ENCODE measurements around the gene BMP8B. TPM values are rescaled to one million over a fixed set of nuclear protein-coding genes. Genes with fewer than 3 reads are reported as not detected.

BMP8B gene
- total RNA-seq, 1 experiment from 2014 or later = 5.9 TPM

DNA sequence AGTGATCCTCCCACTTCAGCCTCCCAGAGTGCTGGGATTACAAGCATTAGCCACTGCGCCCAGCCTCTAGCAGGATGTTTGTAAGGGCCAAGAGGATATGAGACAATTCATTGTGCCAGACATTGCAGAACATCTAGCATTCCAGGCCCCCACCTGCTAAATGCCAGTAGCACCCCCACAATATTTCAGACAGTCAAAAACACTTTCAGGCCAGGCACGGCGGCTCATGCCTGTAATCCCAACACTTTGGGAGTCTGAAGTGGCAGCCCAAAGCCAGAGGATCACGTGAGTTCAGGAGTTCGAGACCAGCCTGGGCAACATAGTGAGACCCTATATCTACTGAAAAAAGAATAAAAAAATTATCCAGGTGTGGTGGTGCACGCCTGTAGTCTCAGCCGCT, 37.1 kb downstream of the BMP8B start:
- Histone ChIP-seq H3K9me3 (no peaks in the 10 kb centered on the region), H3K27me3 (replicated peaks; ENCODE audit: control insufficient read depth, insufficient read depth, low read length) (no peaks in the 10 kb centered on the region), H3K4me1 (no peaks in the 10 kb centered on the region), H3K4me3 (ENCODE audit: low read depth, low read length) (no peak overlapping the region), H3K36me3 (ENCODE audit: control insufficient read depth, insufficient read depth, low read length) (no peaks in the 10 kb centered on the region; the same call in 1 of the 2 replicates)
- no peaks in the 10 kb centered on the region for H3K27me3 Mint-ChIP-seq (ENCODE audit: insufficient read depth, unreplicated experiment)
- H3K36me3 Mint-ChIP-seq (ENCODE audit: insufficient read depth, unreplicated experiment) = peaks cover 38% of the 10 kb centered on the region
- H3K9me3 Mint-ChIP-seq (ENCODE audit: unreplicated experiment) = no peaks in the 10 kb centered on the region
- TF ChIP-seq, protein P1, sequence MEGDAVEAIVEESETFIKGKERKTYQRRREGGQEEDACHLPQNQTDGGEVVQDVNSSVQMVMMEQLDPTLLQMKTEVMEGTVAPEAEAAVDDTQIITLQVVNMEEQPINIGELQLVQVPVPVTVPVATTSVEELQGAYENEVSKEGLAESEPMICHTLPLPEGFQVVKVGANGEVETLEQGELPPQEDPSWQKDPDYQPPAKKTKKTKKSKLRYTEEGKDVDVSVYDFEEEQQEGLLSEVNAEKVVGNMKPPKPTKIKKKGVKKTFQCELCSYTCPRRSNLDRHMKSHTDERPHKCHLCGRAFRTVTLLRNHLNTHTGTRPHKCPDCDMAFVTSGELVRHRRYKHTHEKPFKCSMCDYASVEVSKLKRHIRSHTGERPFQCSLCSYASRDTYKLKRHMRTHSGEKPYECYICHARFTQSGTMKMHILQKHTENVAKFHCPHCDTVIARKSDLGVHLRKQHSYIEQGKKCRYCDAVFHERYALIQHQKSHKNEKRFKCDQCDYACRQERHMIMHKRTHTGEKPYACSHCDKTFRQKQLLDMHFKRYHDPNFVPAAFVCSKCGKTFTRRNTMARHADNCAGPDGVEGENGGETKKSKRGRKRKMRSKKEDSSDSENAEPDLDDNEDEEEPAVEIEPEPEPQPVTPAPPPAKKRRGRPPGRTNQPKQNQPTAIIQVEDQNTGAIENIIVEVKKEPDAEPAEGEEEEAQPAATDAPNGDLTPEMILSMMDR (IDR thresholded peaks at IDR 0.05; ENCODE audit: insufficient read depth in 1 of 2, low read depth in 1 of 2, low read length in 1 of 2, severe bottlenecking in 1 of 2, unreplicated experiment in 1 of 2) = no peak
- H3K4me3 Mint-ChIP-seq (ENCODE audit: unreplicated experiment) = no peak overlapping the region
- ChIA-PET CTCF (interaction anchor here (0.6 kb wide), 1 partner anchor 37 kb away, joined by 3 read pairs; no protein-coding TSS in a partner anchor), POLR2A (no interaction called here)
- no TSS peak for BruUV-seq (replicated peaks)
- no peak overlapping the region for H3K27ac Mint-ChIP-seq (ENCODE audit: unreplicated experiment)
- DNase-seq = no peak
- intact Hi-C loops (cut with micrococcal nuclease; ENCODE audit: unreplicated experiment) = no loop called here
- no peaks in the 10 kb centered on the region for H3K4me1 Mint-ChIP-seq (ENCODE audit: low read depth, unreplicated experiment)

DNA sequence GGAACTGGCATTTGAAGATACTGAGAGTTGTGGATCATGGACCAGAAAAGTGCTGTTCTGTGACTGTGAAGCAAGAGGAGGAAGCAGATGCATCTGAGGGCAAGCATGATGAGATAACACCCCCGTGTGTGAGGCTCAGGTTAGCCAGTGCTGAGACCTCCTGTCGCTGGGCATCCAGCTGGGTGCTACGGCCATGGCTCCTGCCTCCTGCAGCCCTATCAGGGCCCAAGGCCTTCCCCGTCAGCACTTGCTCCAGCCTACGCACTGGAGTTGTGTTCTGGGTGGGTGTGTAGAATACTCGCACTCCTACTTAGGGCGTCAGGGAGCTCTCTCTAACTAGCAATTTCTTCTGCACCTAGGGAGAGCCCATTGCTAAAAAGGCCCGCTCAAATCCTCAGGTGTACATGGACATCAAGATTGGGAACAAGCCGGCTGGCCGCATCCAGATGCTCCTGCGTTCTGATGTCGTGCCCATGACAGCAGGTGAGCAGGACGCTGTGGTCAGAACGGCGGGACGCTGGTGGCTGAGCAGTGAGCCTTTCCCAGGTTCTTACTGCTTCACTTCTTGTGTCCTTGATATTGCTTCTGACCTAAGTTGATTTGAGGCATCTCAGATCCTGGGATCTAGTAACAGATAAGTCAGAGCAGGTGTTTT, 43.5 kb downstream of the BMP8B start:
- peaks cover 2% of the 10 kb centered on the region; the same call in 1 of the 2 replicates for H3K4me1 ChIP-seq
- ChIA-PET POLR2A (no interaction called here), CTCF (no interaction called here)
- Mint-ChIP-seq H3K4me3 (ENCODE audit: unreplicated experiment) (no peak overlapping the region), H3K27ac (ENCODE audit: unreplicated experiment) (no peak overlapping the region), H3K36me3 (ENCODE audit: insufficient read depth, unreplicated experiment) (peaks cover 61% of the 10 kb centered on the region), H3K27me3 (ENCODE audit: insufficient read depth, unreplicated experiment) (no peaks in the 10 kb centered on the region), H3K4me1 (ENCODE audit: low read depth, unreplicated experiment) (peaks cover 1% of the 10 kb centered on the region), H3K9me3 (ENCODE audit: unreplicated experiment) (no peaks in the 10 kb centered on the region)
- intact Hi-C loops (cut with micrococcal nuclease; ENCODE audit: unreplicated experiment) = no loop called here
- no peaks in the 10 kb centered on the region for H3K9me3 ChIP-seq
- TF ChIP-seq, protein P1 (IDR thresholded peaks at IDR 0.05; ENCODE audit: insufficient read depth in 1 of 2, low read depth in 1 of 2, low read length in 1 of 2, severe bottlenecking in 1 of 2, unreplicated experiment in 1 of 2) = no peak
- H3K36me3 ChIP-seq (ENCODE audit: control insufficient read depth, insufficient read depth, low read length) = no peaks in the 10 kb centered on the region; the same call in none of the 2 replicates
- no peak for DNase-seq
- H3K27me3 ChIP-seq (replicated peaks; ENCODE audit: control insufficient read depth, insufficient read depth, low read length) = no peaks in the 10 kb centered on the region
- H3K4me3 ChIP-seq (ENCODE audit: low read depth, low read length) = no peak overlapping the region
- BruUV-seq (replicated peaks) = no TSS peak

DNA sequence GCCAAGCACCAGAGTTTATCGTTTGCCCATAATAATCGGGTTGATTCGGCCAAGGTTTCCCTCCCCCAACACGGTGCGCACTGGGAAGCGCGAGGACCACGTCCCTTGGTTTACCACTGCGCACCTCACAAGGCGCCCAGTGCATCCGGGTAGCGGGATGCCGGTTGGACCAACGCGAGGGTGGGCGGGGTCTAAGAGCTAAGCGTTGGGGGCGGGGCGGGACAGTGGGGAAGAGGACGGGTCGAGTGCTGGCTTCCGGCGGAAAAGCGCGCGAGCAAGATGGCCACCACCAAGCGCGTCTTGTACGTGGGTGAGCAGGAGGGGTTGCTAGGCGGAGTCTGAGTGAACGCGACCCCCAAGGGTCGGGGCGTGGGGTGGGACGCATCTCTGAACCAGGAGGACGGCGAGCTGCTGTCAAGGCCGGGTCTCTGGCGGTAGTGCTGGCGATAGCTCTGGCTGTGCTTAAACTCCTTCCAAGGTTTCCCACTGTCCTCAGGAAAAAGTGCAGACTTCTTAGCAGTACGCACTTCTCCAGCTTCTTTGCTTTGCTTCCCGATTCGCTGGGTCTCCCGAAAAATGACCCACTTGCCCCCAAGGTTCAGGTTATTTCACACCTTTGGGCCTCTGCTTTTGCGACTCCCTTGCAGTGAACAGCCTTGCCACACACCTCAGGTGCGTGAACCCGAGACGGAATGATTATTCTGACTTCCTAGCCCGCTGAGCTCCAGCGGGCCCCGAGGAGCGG, 49.9 kb downstream of the BMP8B start, which contains the start of gene PPIE:
TSS of gene PPIE (plus strand) at position 261 of the 745 bp plus-strand sequence. CDS start at position 280, 19 bp downstream.
- Histone ChIP-seq H3K4me3 (ENCODE audit: low read depth, low read length) (peak within 1 kb of the TSS; percentile 79), H3K27me3 (replicated peaks; ENCODE audit: control insufficient read depth, insufficient read depth, low read length) (no peaks in the 10 kb centered on the region), H3K9me3 (no peaks in the 10 kb centered on the region), H3K36me3 (ENCODE audit: control insufficient read depth, insufficient read depth, low read length) (no peaks in the 10 kb centered on the region; the same call in none of the 2 replicates), H3K4me1 (peaks cover 11% of the 10 kb centered on the region; the same call in 1 of the 2 replicates)
- no TSS peak for BruUV-seq (replicated peaks)
- Mint-ChIP-seq H3K4me3 (ENCODE audit: unreplicated experiment) (peak within 1 kb of the TSS; percentile 94), H3K27me3 (ENCODE audit: insufficient read depth, unreplicated experiment) (peaks cover 2% of the 10 kb centered on the region), H3K36me3 (ENCODE audit: insufficient read depth, unreplicated experiment) (peaks cover 32% of the 10 kb centered on the region), H3K9me3 (ENCODE audit: unreplicated experiment) (no peaks in the 10 kb centered on the region), H3K4me1 (ENCODE audit: low read depth, unreplicated experiment) (peaks cover 10% of the 10 kb centered on the region), H3K27ac (ENCODE audit: unreplicated experiment) (peak within 1 kb of the TSS; percentile 95)
- CTCF ChIA-PET = interaction anchor here (0.7 to 1.7 kb wide), 7 partner anchors 19 to 158 kb away, joined by 3 to 7 read pairs (median 4); no protein-coding TSS in a partner anchor
- POLR2A ChIA-PET = interaction anchor here (0.5 to 1.0 kb wide), 19 partner anchors 11 to 468 kb away, joined by 3 to 11 read pairs (median 4); partner anchors contain the start of gene HPCAL4
- peak; percentile 81 to 91 for DNase-seq
- intact Hi-C loops (cut with micrococcal nuclease; ENCODE audit: unreplicated experiment) = no loop called here
- TF ChIP-seq, protein P1 (IDR thresholded peaks at IDR 0.05; ENCODE audit: insufficient read depth in 1 of 2, low read depth in 1 of 2, low read length in 1 of 2, severe bottlenecking in 1 of 2, unreplicated experiment in 1 of 2) = no peak

Measured in Caco-2 (cell line).